ENCODE data around the gene FRA10AC1. TPM values are rescaled to one million over a fixed set of nuclear protein-coding genes. Genes with fewer than 3 reads are reported as not detected.

The FRA10AC1 gene
- total RNA-seq, 1 experiment from 2014 or later = 12.4 TPM

- H3K9me3 ChIP-seq (ENCODE audit: control insufficient read depth, low read depth, low read length) = no peaks in the 10 kb centered on the region
- no peak for DNase-seq
- no peak overlapping the region for H2BK5ac ChIP-seq (ENCODE audit: insufficient read length, low read length)
- H3K27ac Mint-ChIP-seq = no peak overlapping the region
- peaks cover 3% of the 10 kb centered on the region; the same call in 1 of the 2 replicates for H3K4me1 ChIP-seq (ENCODE audit: insufficient read depth, low read length)
- H3K36me3 Mint-ChIP-seq (ENCODE audit: insufficient read depth in 1 of 3, low read depth in 3 of 3) = no peaks in the 10 kb centered on the region
- H3K27me3 Mint-ChIP-seq (ENCODE audit: low read depth) = no peaks in the 10 kb centered on the region
- H3K23me2 ChIP-seq (ENCODE audit: insufficient read length, low read depth, low read length, poor library complexity, severe bottlenecking) = no peaks in the 10 kb centered on the region
- no peak overlapping the region for H3K9ac ChIP-seq (ENCODE audit: extremely low read depth, insufficient read length, low read length)
- no peaks in the 10 kb centered on the region for H3K79me2 ChIP-seq (ENCODE audit: insufficient read depth, low read length)
- WGBS (ENCODE audit: extremely low coverage, insufficient read length, low lambda C conversion rate) = no CpG with 5 or more reads among the region's 1 CpG
- no peak overlapping the region for H2AK5ac ChIP-seq (ENCODE audit: insufficient read length, low read length)
- no peaks in the 10 kb centered on the region; a peak in 1 of 5 replicates for H3K9me3 Mint-ChIP-seq
- no peak overlapping the region for H3K27ac ChIP-seq (ENCODE audit: insufficient read length, low read depth, low read length)
- H3T11ph ChIP-seq (ENCODE audit: low read length) = no peak overlapping the region
- no peak overlapping the region for H3K23ac ChIP-seq (ENCODE audit: insufficient read length, low read depth, low read length)
- H3K56ac ChIP-seq (ENCODE audit: insufficient read length, low read depth, low read length) = no peak overlapping the region
- H4K20me1 ChIP-seq (ENCODE audit: control insufficient read depth, insufficient read depth, insufficient read length) = no peaks in the 10 kb centered on the region
- no peak overlapping the region for H3K4me3 Mint-ChIP-seq
- no peak overlapping the region for H2AFZ ChIP-seq (ENCODE audit: low read length)
- H3K4ac ChIP-seq (ENCODE audit: low read depth, low read length) = no peak overlapping the region
- no peak for TF ChIP-seq CTCF (conservative IDR thresholded peaks at IDR 0.05)
- no peak overlapping the region for H4K5ac ChIP-seq (ENCODE audit: insufficient read length, low read depth, low read length)
- no peak overlapping the region for H4K8ac ChIP-seq (replicated peaks; ENCODE audit: insufficient read length, low read depth, low read length)
- no peak overlapping the region for H2BK120ac ChIP-seq (ENCODE audit: low read depth, low read length, poor library complexity, severe bottlenecking)
- H3K4me1 Mint-ChIP-seq = peaks cover 20 to 22% of the 10 kb centered on the region in 2 experiments
- H3K79me1 ChIP-seq (ENCODE audit: insufficient read depth, low read depth, low read length, poor library complexity, severe bottlenecking) = no peaks in the 10 kb centered on the region
- H3K4me2 ChIP-seq (ENCODE audit: insufficient read depth, insufficient read length, low read length) = no peak overlapping the region
- H4K91ac ChIP-seq (ENCODE audit: insufficient read length, low read depth, low read length) = no peak overlapping the region
- H3K27me3 ChIP-seq (ENCODE audit: insufficient read depth, low read length) = no peaks in the 10 kb centered on the region
- H3K18ac ChIP-seq (ENCODE audit: insufficient read length, low read depth, low read length) = no peak overlapping the region
- no peak overlapping the region for H3K14ac ChIP-seq (ENCODE audit: insufficient read depth, low read length)
- no peak overlapping the region for H2BK20ac ChIP-seq (ENCODE audit: low read depth, low read length, poor library complexity, severe bottlenecking)
- H2BK12ac ChIP-seq (ENCODE audit: insufficient read length, low read depth, low read length) = no peak overlapping the region
- H2BK15ac ChIP-seq (ENCODE audit: low read depth, low read length) = no peak overlapping the region
Observed at GRCh38 chr10:93716766-93717165, 14.4 kb upstream of the FRA10AC1 start.
